Measurements from ENCODE around the gene EPHB2. TPM values are rescaled to one million over a fixed set of nuclear protein-coding genes. Genes with fewer than 3 reads are reported as not detected.

EPHB2 gene
- polyA plus RNA-seq, 2 of the 4 experiments (the other 2 are of a cell fraction) = 13.0 to 35.3 TPM

DNA sequence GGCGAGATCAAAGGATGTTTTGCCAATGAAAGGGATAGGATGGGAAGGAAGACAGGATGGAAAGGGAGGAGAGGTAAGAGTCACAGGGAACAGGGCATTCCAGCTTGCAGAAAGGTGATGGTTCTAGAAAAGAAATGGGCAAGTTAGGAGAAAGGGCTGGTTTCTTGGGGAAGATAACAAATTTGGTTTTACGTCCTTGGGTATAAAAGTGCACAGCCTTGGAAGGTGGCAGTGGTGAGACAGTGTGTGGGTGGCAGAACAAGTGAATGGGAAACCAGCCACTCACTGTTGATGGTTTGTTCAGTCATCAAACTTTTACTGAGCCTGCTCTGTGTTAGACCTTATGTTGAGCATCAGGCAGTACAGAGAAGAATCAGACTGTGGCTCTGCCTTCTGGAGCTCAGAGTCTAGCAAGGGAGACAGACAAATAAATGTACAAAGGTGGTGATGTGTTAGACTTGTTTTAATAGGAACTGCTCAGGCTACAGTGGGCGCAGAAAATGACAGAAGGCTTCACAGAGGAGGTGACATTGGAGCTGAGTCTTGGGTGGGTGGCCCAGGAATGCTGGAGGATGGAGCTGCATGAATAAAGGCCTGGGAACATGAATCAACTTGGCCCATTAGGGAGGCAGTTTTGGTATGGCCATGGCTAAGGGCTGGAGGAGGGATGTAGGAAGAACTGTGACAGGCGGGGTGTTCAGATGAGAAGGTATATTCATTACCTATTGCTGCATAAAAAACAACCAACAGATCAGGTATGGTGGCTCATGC is 76.3 kb downstream of the EPHB2 start:
- no peak overlapping the region for H3K4me2 ChIP-seq
- no peak for FAIRE-seq
- no peak for TF ChIP-seq MAZ (IDR thresholded peaks at IDR 0.05; ENCODE audit: borderline replicate concordance, low read depth, low read length)
- WGBS (ENCODE audit: missing lambda C conversion rate) = 85% methylated on average over 4 of the region's 4 CpGs
- H3K4me1 ChIP-seq = peaks cover 21% of the 10 kb centered on the region; the same call in 2 of the 3 replicates
- no peaks in the 10 kb centered on the region for H3K9me3 ChIP-seq
- no peak overlapping the region for H3K27ac ChIP-seq
- ChIA-PET CTCF (interaction anchor here (0.7 to 2.2 kb wide), 3 partner anchors 12 to 82 kb away, joined by 3 to 7 read pairs (median 3); no protein-coding TSS in a partner anchor), POLR2A (no interaction called here)
- H3K4me3 ChIP-seq = no peak overlapping the region
- ATAC-seq = no peak
- DNase-seq (ENCODE audit: low read depth in 1 of 2, low spot score in 1 of 2) = no peak

DNA sequence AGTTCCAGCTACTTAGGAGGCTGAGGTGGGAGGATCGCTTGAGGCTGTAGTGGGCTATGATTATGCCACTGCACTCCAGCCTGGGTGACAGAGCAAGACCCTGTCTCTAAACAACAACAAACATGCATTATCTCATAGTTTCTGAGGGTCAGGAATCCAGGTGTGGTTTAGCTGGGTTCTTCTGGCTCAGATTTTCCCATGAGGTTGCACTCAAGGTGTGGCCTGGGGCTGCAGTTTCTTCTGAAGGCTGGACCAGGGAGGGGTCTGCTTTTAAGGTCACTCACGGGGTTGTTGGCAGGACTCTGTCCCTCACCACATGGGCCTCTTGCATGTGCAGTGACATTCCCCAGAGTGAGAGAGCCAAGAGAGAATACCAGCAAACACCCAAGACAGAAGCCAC is 77.0 kb downstream of the EPHB2 start:
- ATAC-seq (no peak), FAIRE-seq (no peak), DNase-seq (ENCODE audit: low read depth in 1 of 2, low spot score in 1 of 2) (no peak)
- H3K4me1 ChIP-seq = peaks cover 23% of the 10 kb centered on the region; the same call in 2 of the 3 replicates
- H3K4me3 ChIP-seq = no peak overlapping the region
- H3K9me3 ChIP-seq = no peaks in the 10 kb centered on the region
- ChIA-PET CTCF (interaction anchor here (0.7 to 2.2 kb wide), 2 partner anchors 11 to 83 kb away, joined by 3 to 7 read pairs; no protein-coding TSS in a partner anchor), POLR2A (no interaction called here)
- WGBS (ENCODE audit: missing lambda C conversion rate) = 100% methylated on average over 1 of the region's 2 CpGs
- H3K27ac ChIP-seq = no peak overlapping the region
- no peak overlapping the region for H3K4me2 ChIP-seq
- TF ChIP-seq HEYL (CRISPR knock-in tag; IDR thresholded peaks at IDR 0.05) = no peak
- no peak for TF ChIP-seq USF2 (IDR thresholded peaks at IDR 0.05)
- no peak for TF ChIP-seq SREBF2 (IDR thresholded peaks at IDR 0.05)
- no peak for TF ChIP-seq RNF2 (IDR thresholded peaks at IDR 0.05; ENCODE audit: borderline replicate concordance, low read depth)
- no peak for TF ChIP-seq EP300 (IDR thresholded peaks at IDR 0.05)
- no peak for TF ChIP-seq CTCF (IDR thresholded peaks at IDR 0.05)

- Histone ChIP-seq H3K27ac (no peak overlapping the region), H3K4me1 (peaks cover 23% of the 10 kb centered on the region; the same call in 2 of the 3 replicates), H3K4me2 (no peak overlapping the region), H3K9me3 (no peaks in the 10 kb centered on the region), H3K4me3 (no peak overlapping the region)
- ChIA-PET CTCF (interaction anchor here (1.0 kb wide), 1 partner anchor 84 kb away, joined by 3 read pairs; no protein-coding TSS in a partner anchor), POLR2A (no interaction called here)
- no peak for TF ChIP-seq RNF2 (IDR thresholded peaks at IDR 0.05; ENCODE audit: borderline replicate concordance, low read depth)
- TF ChIP-seq SMC3 (IDR thresholded peaks at IDR 0.05) = no peak
- no peak for TF ChIP-seq JUN (IDR thresholded peaks at IDR 0.05)
- WGBS (ENCODE audit: missing lambda C conversion rate) = 73% methylated on average over 2 of the region's 2 CpGs
- ATAC-seq (no peak), FAIRE-seq (no peak), DNase-seq (ENCODE audit: low read depth in 1 of 2, low spot score in 1 of 2) (no peak)
These were observed 77.6 kb downstream of the EPHB2 start for GRCh38 chr1:22788254-22788661.

GRCh38 chr1:22789356-22789994 is 78.8 kb downstream of the EPHB2 start:
- TF ChIP-seq SREBF2 (IDR thresholded peaks at IDR 0.05) (no peak), CTCF (IDR thresholded peaks at IDR 0.05) (no peak), RCOR1 (IDR thresholded peaks at IDR 0.05; ENCODE audit: low read depth, low read length) (no peak), KDM5A (IDR thresholded peaks at IDR 0.05) (no peak), ATOH8 (CRISPR knock-in tag; IDR thresholded peaks at IDR 0.05; ENCODE audit: low read depth) (no peak), FOXS1 (CRISPR knock-in tag; IDR thresholded peaks at IDR 0.05) (no peak), EHF (CRISPR knock-in tag; IDR thresholded peaks at IDR 0.05) (no peak), KDM1A (IDR thresholded peaks at IDR 0.05; ENCODE audit: low read depth) (no peak), CBX2 (IDR thresholded peaks at IDR 0.05; ENCODE audit: borderline replicate concordance, low read depth) (no peak), NR3C1 (IDR thresholded peaks at IDR 0.05) (no peak), RFX5 (IDR thresholded peaks at IDR 0.05) (no peak), MAZ (IDR thresholded peaks at IDR 0.05; ENCODE audit: borderline replicate concordance, low read depth, low read length) (no peak), GATA3 (IDR thresholded peaks at IDR 0.05; ENCODE audit: borderline replicate concordance) (no peak), TFCP2L1 (CRISPR knock-in tag; IDR thresholded peaks at IDR 0.05) (no peak)
- TF ChIP-seq, protein P1, sequence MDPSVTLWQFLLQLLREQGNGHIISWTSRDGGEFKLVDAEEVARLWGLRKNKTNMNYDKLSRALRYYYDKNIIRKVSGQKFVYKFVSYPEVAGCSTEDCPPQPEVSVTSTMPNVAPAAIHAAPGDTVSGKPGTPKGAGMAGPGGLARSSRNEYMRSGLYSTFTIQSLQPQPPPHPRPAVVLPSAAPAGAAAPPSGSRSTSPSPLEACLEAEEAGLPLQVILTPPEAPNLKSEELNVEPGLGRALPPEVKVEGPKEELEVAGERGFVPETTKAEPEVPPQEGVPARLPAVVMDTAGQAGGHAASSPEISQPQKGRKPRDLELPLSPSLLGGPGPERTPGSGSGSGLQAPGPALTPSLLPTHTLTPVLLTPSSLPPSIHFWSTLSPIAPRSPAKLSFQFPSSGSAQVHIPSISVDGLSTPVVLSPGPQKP (IDR thresholded peaks at IDR 0.05; ENCODE audit: low read depth, low read length) = no peak
- DNase-seq (ENCODE audit: low read depth in 1 of 2, low spot score in 1 of 2) (no peak), ATAC-seq (no peak), FAIRE-seq (no peak)
- CTCF ChIA-PET = interaction anchor here (1.0 kb wide), 1 partner anchor 85 kb away, joined by 3 read pairs; no protein-coding TSS in a partner anchor
- Histone ChIP-seq H3K4me2 (no peak overlapping the region), H3K9me3 (no peaks in the 10 kb centered on the region), H3K4me1 (peaks cover 23% of the 10 kb centered on the region; the same call in 2 of the 3 replicates), H3K4me3 (no peak overlapping the region), H3K27ac (no peak overlapping the region)
- WGBS (ENCODE audit: missing lambda C conversion rate) = 82% methylated on average over 6 of the region's 6 CpGs
- POLR2A ChIA-PET = no interaction called here
